ENCODE results near the gene OR2A5. TPM values are rescaled to one million over a fixed set of nuclear protein-coding genes. Genes with fewer than 3 reads are reported as not detected.

Gene OR2A5
- not detected for total RNA-seq
- polyA plus RNA-seq (ENCODE audit: insufficient read depth, low read depth, low replicate concordance), result not detected
- long read RNA-seq, donor 1, result 0 reads
- long read RNA-seq, donor 2, result 0 reads
- long read RNA-seq, donor 3, result 0 reads
- long read RNA-seq, donor 4, result 0 reads
- long read RNA-seq, donor 5, result 0 reads
- long read RNA-seq, donor 6, result 0 reads
- long read RNA-seq, donor 7, result 0 reads
- long read RNA-seq, donor 8, result 0 reads
- long read RNA-seq, donor 9, result 0 reads
- long read RNA-seq, donor 10, result 0 reads

GRCh38 chr7:144048648-144049047, at the start of gene OR2A5:
Gene OR2A5, plus strand, starts transcription at chr7:144048948. Its CDS starts 1,454 bp downstream, at chr7:144050402.
- intact Hi-C loops (cut with DNase I), result no loop called here
- Histone ChIP-seq H3K9me3 (ENCODE audit: control insufficient read depth in 2 of 3, insufficient read depth in 1 of 3, low read length in 3 of 3) (no peaks in the 10 kb centered on the region), H3K4me1 (ENCODE audit: control insufficient read depth in 2 of 3, insufficient read depth in 2 of 3, low read depth in 1 of 3, low read length in 3 of 3) (no peaks in the 10 kb centered on the region), H3K27ac (ENCODE audit: low read depth in 2 of 2, low read length in 2 of 2) (no peak within 1 kb of the TSS), H3K4me3 (ENCODE audit: low read length in 3 of 3) (no peak within 1 kb of the TSS), H3K9ac (ENCODE audit: low read length in 3 of 3) (no peak within 1 kb of the TSS), H3K27me3 (ENCODE audit: control insufficient read depth, insufficient read depth, low read length) (no peaks in the 10 kb centered on the region), H3K36me3 (ENCODE audit: control insufficient read depth in 2 of 3, insufficient read depth in 3 of 3, low read length in 3 of 3) (no peaks in the 10 kb centered on the region)
- no peak for DNase-seq
- FAIRE-seq, result no peak
- no peak for TF ChIP-seq CTCF (IDR thresholded peaks at IDR 0.05; ENCODE audit: borderline replicate concordance, extremely low read depth, insufficient read depth)

GRCh38 chr7:144000020-144000419, 48.7 kb upstream of the OR2A5 start, which contains the start of gene OR6B1:
Gene OR6B1, plus strand, starts transcription at chr7:144000320. Its CDS starts 3,677 bp downstream, at chr7:144003997.
- no peaks in the 10 kb centered on the region for H3K27me3 ChIP-seq (ENCODE audit: control insufficient read depth, insufficient read depth, low read length)
- FAIRE-seq, result no peak
- no peak for TF ChIP-seq CTCF (IDR thresholded peaks at IDR 0.05; ENCODE audit: borderline replicate concordance, extremely low read depth, insufficient read depth)
- DNase-seq, result no peak
- no peak within 1 kb of the TSS for H3K9ac ChIP-seq (ENCODE audit: low read length in 3 of 3)
- H3K36me3 ChIP-seq (ENCODE audit: control insufficient read depth in 2 of 3, insufficient read depth in 3 of 3, low read length in 3 of 3), result no peaks in the 10 kb centered on the region
- H3K27ac ChIP-seq (ENCODE audit: low read depth in 2 of 2, low read length in 2 of 2), result no peak within 1 kb of the TSS
- H3K4me1 ChIP-seq (ENCODE audit: control insufficient read depth in 2 of 3, insufficient read depth in 2 of 3, low read depth in 1 of 3, low read length in 3 of 3), result no peaks in the 10 kb centered on the region
- H3K9me3 ChIP-seq (ENCODE audit: control insufficient read depth in 2 of 3, insufficient read depth in 1 of 3, low read length in 3 of 3), result no peaks in the 10 kb centered on the region
- no peak within 1 kb of the TSS for H3K4me3 ChIP-seq (ENCODE audit: low read length in 3 of 3)
- intact Hi-C loops (cut with DNase I), result no loop called here

GRCh38 chr7:144001543-144001942, 47.2 kb upstream of the OR2A5 start:
- TF ChIP-seq CTCF (IDR thresholded peaks at IDR 0.05; ENCODE audit: borderline replicate concordance, extremely low read depth, insufficient read depth), result no peak
- no peaks in the 10 kb centered on the region for H3K36me3 ChIP-seq (ENCODE audit: control insufficient read depth in 2 of 3, insufficient read depth in 3 of 3, low read length in 3 of 3)
- H3K4me3 ChIP-seq (ENCODE audit: low read length in 3 of 3), result no peak overlapping the region
- DNase-seq (no peak), FAIRE-seq (no peak)
- H3K27ac ChIP-seq (ENCODE audit: low read depth in 2 of 2, low read length in 2 of 2), result no peak overlapping the region
- H3K9me3 ChIP-seq (ENCODE audit: control insufficient read depth in 2 of 3, insufficient read depth in 1 of 3, low read length in 3 of 3), result no peaks in the 10 kb centered on the region
- no peak overlapping the region for H3K9ac ChIP-seq (ENCODE audit: low read length in 3 of 3)
- no peaks in the 10 kb centered on the region for H3K4me1 ChIP-seq (ENCODE audit: control insufficient read depth in 2 of 3, insufficient read depth in 2 of 3, low read depth in 1 of 3, low read length in 3 of 3)
- H3K27me3 ChIP-seq (ENCODE audit: control insufficient read depth, insufficient read depth, low read length), result no peaks in the 10 kb centered on the region
- intact Hi-C loops (cut with DNase I), result no loop called here

GRCh38 chr7:144004703-144005102, 44.0 kb upstream of the OR2A5 start:
- H3K36me3 ChIP-seq (ENCODE audit: control insufficient read depth in 2 of 3, insufficient read depth in 3 of 3, low read length in 3 of 3), result no peaks in the 10 kb centered on the region
- H3K4me1 ChIP-seq (ENCODE audit: control insufficient read depth in 2 of 3, insufficient read depth in 2 of 3, low read depth in 1 of 3, low read length in 3 of 3), result no peaks in the 10 kb centered on the region
- no peak for TF ChIP-seq CTCF (IDR thresholded peaks at IDR 0.05; ENCODE audit: borderline replicate concordance, extremely low read depth, insufficient read depth)
- H3K27ac ChIP-seq (ENCODE audit: low read depth in 2 of 2, low read length in 2 of 2), result no peak overlapping the region
- no peaks in the 10 kb centered on the region for H3K27me3 ChIP-seq (ENCODE audit: control insufficient read depth, insufficient read depth, low read length)
- H3K9me3 ChIP-seq (ENCODE audit: control insufficient read depth in 2 of 3, insufficient read depth in 1 of 3, low read length in 3 of 3), result no peaks in the 10 kb centered on the region
- no peak overlapping the region for H3K9ac ChIP-seq (ENCODE audit: low read length in 3 of 3)
- no peak overlapping the region for H3K4me3 ChIP-seq (ENCODE audit: low read length in 3 of 3)
- FAIRE-seq (no peak), DNase-seq (no peak)
- intact Hi-C loops (cut with DNase I), result no loop called here

All from kidney (tissue), 22 donors.